Mucosa of descending colon (tissue), 3 donors: ENCODE results near the gene POU2F1. TPM values are rescaled to one million over a fixed set of nuclear protein-coding genes. Genes with fewer than 3 reads are reported as not detected.

ENCODE experiments used
- ATAC-seq: fragments of 200-7000 bp; cut with Tn5 transposase; one replicate; pipeline ENCODE4 v1.9.1; 2020; ENCODE audit warnings: mild to moderate bottlenecking, moderate library complexity
- DNase-seq, 3 donors: peaks; one replicate each; pipeline ENCODE4 v3.0.0-alpha.2; 2020
- H3K36me3 ChIP-seq: fragments of 200-600 bp; one replicate; pipeline ENCODE4 v1.8.0; 2021; ENCODE audit warnings: low read depth, mild to moderate bottlenecking
- H3K4me1 ChIP-seq: fragments of 200-600 bp; one replicate; pipeline ENCODE4 v1.8.0; 2021; ENCODE audit warnings: low read depth, mild to moderate bottlenecking
- H3K4me3 ChIP-seq: fragments of 200-600 bp; one replicate; pipeline ENCODE4 v1.8.0; 2021; ENCODE audit warnings: mild to moderate bottlenecking
- H3K9me3 ChIP-seq: fragments of 200-600 bp; one replicate; pipeline ENCODE4 v1.8.0; 2021; ENCODE audit warnings: mild to moderate bottlenecking
- CTCF ChIP-seq: fragments of 200-600 bp; IDR thresholded peaks from one replicate; pipeline ENCODE4 v1.8.0; 2022; ENCODE audit warnings: antibody characterized with exemption, mild to moderate bottlenecking
- intact Hi-C, 2 donors: fragments of 100-400 bp; cut with DNase I in 1 of 2; cut with micrococcal nuclease in 1 of 2; formaldehyde crosslinking; loops; one replicate each; pipeline versions ENCODE4 v1.11.0 to v1.11.1; 2022; cut with DNase I, micrococcal nuclease
- total RNA-seq, 3 donors: library from RNA; stranded (reverse); fragmentation: NEBNext Ultra II Directional in 2 of 3; extraction: Animal tissue kit (Norgen Biotek cat#: 25700) in 2 of 3; gene quantifications; one replicate each; pipeline versions ENCODE4 v1.2.1 to v1.2.4, GENCODE V29; 2021 to 2023
- donor health status: DM: no; HTN: no; CAD: no; lungs with moderate emphysema.
- donor health status: DM: no; HTN: no; CAD: no.
- donor health status: DM: no; HTN: yes; CAD: no.

Gene POU2F1
- total RNA-seq, 3 donors from 2014 or later: 16.9 to 18.5 (median 18.0) TPM

DNA sequence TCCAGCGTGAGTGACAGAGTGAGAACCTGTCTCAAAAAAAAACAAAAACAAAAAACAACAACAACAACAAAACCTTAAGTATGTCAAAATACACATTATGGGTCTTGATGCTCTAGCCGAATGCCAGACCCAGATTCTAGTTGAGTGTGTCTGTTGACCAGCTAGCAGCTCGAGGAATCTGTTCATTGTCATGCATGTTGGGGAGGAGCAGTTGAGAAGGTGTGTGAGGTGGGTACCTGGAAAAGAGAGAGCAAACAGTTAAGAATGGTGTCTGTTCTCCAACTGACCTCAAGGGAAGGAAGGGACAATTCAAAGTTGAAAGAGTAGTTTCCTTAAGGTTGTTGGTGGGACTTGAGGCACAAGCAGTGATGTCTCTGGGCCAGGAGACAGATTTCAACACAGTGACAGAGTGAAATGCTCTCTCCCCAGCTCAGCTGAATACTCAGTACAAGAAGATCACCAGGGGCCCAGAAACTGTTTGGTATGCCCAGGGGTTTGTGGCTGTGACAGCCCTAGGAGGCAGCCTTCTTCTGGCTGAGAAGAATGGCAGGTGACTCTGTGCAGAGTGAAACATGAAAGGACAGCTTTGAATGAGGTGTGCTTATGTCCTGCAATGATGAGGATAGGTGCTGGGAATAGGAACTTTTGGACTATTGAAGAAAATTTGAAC is 14.4 kb upstream of the POU2F1 start:
- no peaks in the 10 kb centered on the region for H3K4me1 ChIP-seq
- TF ChIP-seq CTCF: no peak
- intact Hi-C loops: no loop called here
- ATAC-seq: no peak
- H3K4me3 ChIP-seq: no peak overlapping the region
- peaks cover 15% of the 10 kb centered on the region for H3K9me3 ChIP-seq
- no peak for DNase-seq
- no peaks in the 10 kb centered on the region for H3K36me3 ChIP-seq

GRCh38 chr1:167207940-167208623 is 12.6 kb upstream of the POU2F1 start:
- intact Hi-C loops: no loop called here
- H3K36me3 ChIP-seq: no peaks in the 10 kb centered on the region

GRCh38 chr1:167208624-167208976 is 12.1 kb upstream of the POU2F1 start:
- Histone ChIP-seq H3K9me3 (peaks cover 15% of the 10 kb centered on the region), H3K4me3 (no peak overlapping the region), H3K4me1 (no peaks in the 10 kb centered on the region), H3K36me3 (no peaks in the 10 kb centered on the region)
- ATAC-seq: no peak
- no peak for TF ChIP-seq CTCF
- intact Hi-C loops: no loop called here
- DNase-seq: no peak

More at GRCh38 chr1:167207940-167208623, 12.6 kb upstream of the POU2F1 start:
- Histone ChIP-seq H3K4me3 (no peak overlapping the region), H3K9me3 (peaks cover 15% of the 10 kb centered on the region), H3K4me1 (no peaks in the 10 kb centered on the region)
- ATAC-seq: no peak
- no peak for TF ChIP-seq CTCF
- DNase-seq: no peak

GRCh38 chr1:167209044-167209443 is 11.6 kb upstream of the POU2F1 start:
- no peak for TF ChIP-seq CTCF
- peaks cover 15% of the 10 kb centered on the region for H3K9me3 ChIP-seq
- H3K4me1 ChIP-seq: no peaks in the 10 kb centered on the region
- intact Hi-C loops: no loop called here
- DNase-seq (no peak), ATAC-seq (no peak)
- H3K4me3 ChIP-seq: no peak overlapping the region
- no peaks in the 10 kb centered on the region for H3K36me3 ChIP-seq

DNA sequence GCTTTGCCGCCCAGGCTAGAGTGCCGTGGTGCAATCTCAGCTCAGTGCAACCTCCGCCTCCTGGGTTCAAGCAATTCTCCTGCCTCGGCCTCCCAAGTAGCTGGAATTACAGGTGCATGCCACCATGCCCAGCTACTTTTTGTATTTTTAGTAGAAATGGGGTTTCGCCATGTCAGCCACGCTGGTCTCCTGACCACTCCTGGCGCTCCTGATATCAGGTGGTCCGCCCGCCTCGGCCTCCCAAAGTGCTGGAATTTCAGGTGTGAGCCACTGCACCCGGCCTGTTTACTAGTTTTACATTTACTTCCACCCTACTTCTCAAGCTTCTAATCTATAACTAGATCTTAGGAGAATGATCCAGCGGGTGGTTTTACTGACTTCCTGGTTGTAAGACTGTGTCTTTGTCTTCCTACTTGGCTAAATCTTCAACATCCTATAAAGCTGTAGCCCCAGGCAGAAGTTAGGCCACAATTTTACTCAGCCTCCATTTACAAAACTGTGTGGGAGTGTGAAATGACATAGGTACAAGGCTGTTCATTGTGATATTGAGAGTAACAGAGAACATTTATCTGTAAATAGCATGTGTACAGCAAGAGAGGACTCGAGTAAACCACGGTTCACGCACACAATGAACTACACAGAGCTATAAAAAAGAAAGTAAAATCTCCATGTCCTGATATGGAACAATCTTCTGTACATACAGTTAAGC is 9.6 kb upstream of the POU2F1 start:
- no peaks in the 10 kb centered on the region for H3K4me1 ChIP-seq
- DNase-seq (peak; percentile 55 to 70 (median 59)), ATAC-seq (peak; percentile 95)
- no peak overlapping the region for H3K4me3 ChIP-seq
- TF ChIP-seq CTCF: no peak
- intact Hi-C loops: loop anchor here in 1 of 2 donors (10.0 kb wide), 1 partner anchor 146 kb away; no protein-coding TSS in a partner anchor
- peaks cover 10% of the 10 kb centered on the region for H3K9me3 ChIP-seq
- H3K36me3 ChIP-seq: no peaks in the 10 kb centered on the region
